H9 (cell line): ENCODE data around the gene NIN. TPM values are rescaled to one million over a fixed set of nuclear protein-coding genes. Genes with fewer than 3 reads are reported as not detected.

ENCODE experiments used
- DNase-seq: peaks from one replicate; pipeline ENCODE4 v3.0.0-alpha.2; 2017
- H2AFZ ChIP-seq: one replicate; pipeline ENCODE4 v1.6.1; 2013; ENCODE audit warnings: mild to moderate bottlenecking, low read length, control low read depth, moderate library complexity
- H2AK5ac ChIP-seq: 2 replicates; pipeline ENCODE4 v1.6.1; 2013; ENCODE audit warnings: low read length, control low read depth, mixed read lengths; ENCODE audit not compliant: insufficient read length
- H2BK120ac ChIP-seq: one replicate; pipeline ENCODE4 v1.6.1; 2013; ENCODE audit warnings: low read depth, mild to moderate bottlenecking, low read length, control low read depth, inconsistent platforms; ENCODE audit not compliant: poor library complexity, severe bottlenecking
- H2BK12ac ChIP-seq: 2 replicates; pipeline ENCODE4 v1.6.1; 2013; ENCODE audit warnings: low read length, control low read depth, mixed read lengths, low read depth; ENCODE audit not compliant: insufficient read length
- H2BK15ac ChIP-seq: 2 replicates; pipeline ENCODE4 v1.6.1; 2013; ENCODE audit warnings: low read depth, low read length, control low read depth
- H2BK20ac ChIP-seq: one replicate; pipeline ENCODE4 v1.6.1; 2013; ENCODE audit warnings: low read depth, mild to moderate bottlenecking, low read length, control low read depth, inconsistent platforms; ENCODE audit not compliant: poor library complexity, severe bottlenecking
- H2BK5ac ChIP-seq: 2 replicates; pipeline ENCODE4 v1.6.1; 2013; ENCODE audit warnings: low read length, control low read depth, mixed read lengths; ENCODE audit not compliant: insufficient read length
- H3K14ac ChIP-seq: 2 replicates; pipeline ENCODE4 v1.6.1; 2013; ENCODE audit warnings: low read length, control low read depth; ENCODE audit not compliant: insufficient read depth
- H3K18ac ChIP-seq: 2 replicates; pipeline ENCODE4 v1.6.1; 2013; ENCODE audit warnings: low read depth, mild to moderate bottlenecking, mixed read lengths, low read length, control low read depth; ENCODE audit not compliant: insufficient read length
- H3K23ac ChIP-seq: 2 replicates; pipeline ENCODE4 v1.6.1; 2013; ENCODE audit warnings: low read length, control low read depth, mixed read lengths, low read depth; ENCODE audit not compliant: insufficient read length
- H3K23me2 ChIP-seq: 2 replicates; pipeline ENCODE4 v1.6.1; 2013; ENCODE audit warnings: low read depth, mild to moderate bottlenecking, mixed read lengths, low read length, control low read depth; ENCODE audit not compliant: insufficient read length, poor library complexity, severe bottlenecking
- H3K27ac ChIP-seq: 2 replicates; pipeline ENCODE4 v1.5.1; 2013; ENCODE audit warnings: low read length, control low read depth, mixed read lengths, low read depth; ENCODE audit not compliant: insufficient read length
- H3K27me3 ChIP-seq: 2 replicates; pipeline ENCODE4 v1.6.1; 2013; ENCODE audit warnings: low read length, control low read depth, inconsistent platforms; ENCODE audit not compliant: insufficient read depth
- H3K4ac ChIP-seq: 2 replicates; pipeline ENCODE4 v1.6.1; 2013; ENCODE audit warnings: low read depth, mild to moderate bottlenecking, control low read depth, inconsistent platforms, low read length, moderate library complexity
- H3K4me1 ChIP-seq: 2 replicates; pipeline ENCODE4 v1.6.1; 2013; ENCODE audit warnings: low read length, control low read depth, inconsistent platforms; ENCODE audit not compliant: insufficient read depth
- H3K4me2 ChIP-seq: 2 replicates; pipeline ENCODE4 v1.6.1; 2013; ENCODE audit warnings: low read length, control low read depth, mixed read lengths; ENCODE audit not compliant: insufficient read length, insufficient read depth
- H3K56ac ChIP-seq: 2 replicates; pipeline ENCODE4 v1.6.1; 2013; ENCODE audit warnings: low read depth, mild to moderate bottlenecking, mixed read lengths, low read length, control low read depth; ENCODE audit not compliant: insufficient read length
- H3K79me1 ChIP-seq: 2 replicates; pipeline ENCODE4 v1.6.1; 2013; ENCODE audit warnings: low read depth, mild to moderate bottlenecking, moderate library complexity, low read length, control low read depth, inconsistent platforms; ENCODE audit not compliant: insufficient read depth, poor library complexity, severe bottlenecking
- H3K79me2 ChIP-seq: 2 replicates; pipeline ENCODE4 v1.6.1; 2013; ENCODE audit warnings: low read length, control low read depth, inconsistent platforms; ENCODE audit not compliant: insufficient read depth
- H3K9ac ChIP-seq: 2 replicates; pipeline ENCODE4 v1.6.1; 2013; ENCODE audit warnings: low read length, control low read depth, mixed read lengths; ENCODE audit not compliant: insufficient read length; ENCODE audit errors: extremely low read depth
- H3K9me3 ChIP-seq: one replicate; pipeline ENCODE4 v1.6.1; 2013; ENCODE audit warnings: low read depth, low read length, inconsistent platforms; ENCODE audit not compliant: control insufficient read depth
- H3T11ph ChIP-seq: one replicate; pipeline ENCODE4 v1.6.1; 2013; ENCODE audit warnings: mild to moderate bottlenecking, low read length, control low read depth, inconsistent platforms
- H4K20me1 ChIP-seq: one replicate; pipeline ENCODE4 v1.6.1; 2013; ENCODE audit not compliant: control insufficient read depth, insufficient read length, insufficient read depth
- H4K5ac ChIP-seq: 2 replicates; pipeline ENCODE4 v1.6.1; 2013; ENCODE audit warnings: low read depth, mild to moderate bottlenecking, mixed read lengths, low read length, control low read depth; ENCODE audit not compliant: insufficient read length
- H4K8ac ChIP-seq: replicated peaks from 2 replicates; pipeline ENCODE4 v1.6.1; 2013; ENCODE audit warnings: low read length, control low read depth, mixed read lengths, low read depth; ENCODE audit not compliant: insufficient read length
- H4K91ac ChIP-seq: 2 replicates; pipeline ENCODE4 v1.6.1; 2013; ENCODE audit warnings: low read depth, mild to moderate bottlenecking, moderate library complexity, mixed read lengths, low read length, control low read depth; ENCODE audit not compliant: insufficient read length
- H3K27ac Mint-ChIP-seq, 3 experiments: 2 replicates in 2 of 3; 3 replicates in 1 of 3; pipeline ENCODE4 v1.8.0; 2020 to 2021; ENCODE audit warnings: mixed read lengths in 3 of 3, mild to moderate bottlenecking in 1 of 3, moderate library complexity in 1 of 3
- H3K27me3 Mint-ChIP-seq: 2 replicates; pipeline ENCODE4 v1.8.0; 2021; ENCODE audit warnings: low read depth, mild to moderate bottlenecking, moderate library complexity, mixed read lengths
- H3K36me3 Mint-ChIP-seq, 3 experiments: 2 replicates in 2 of 3; 3 replicates in 1 of 3; pipeline ENCODE4 v1.8.0; 2020 to 2021; ENCODE audit warnings: low read depth in 3 of 3, mixed read lengths in 3 of 3; ENCODE audit not compliant: insufficient read depth in 1 of 3
- H3K4me1 Mint-ChIP-seq, 2 experiments: 2 replicates each; pipeline ENCODE4 v1.8.0; 2020; ENCODE audit warnings: mixed read lengths in 2 of 2
- H3K4me3 Mint-ChIP-seq, 2 experiments: 2 replicates in 1 of 2; 3 replicates in 1 of 2; pipeline ENCODE4 v1.8.0; 2020 to 2021; ENCODE audit warnings: mild to moderate bottlenecking in 2 of 2, mixed read lengths in 2 of 2, moderate library complexity in 1 of 2
- H3K9me3 Mint-ChIP-seq, 2 experiments: 2 replicates in 1 of 2; 3 replicates in 1 of 2; pipeline ENCODE4 v1.8.0; 2020; ENCODE audit warnings: mild to moderate bottlenecking in 2 of 2, mixed read lengths in 2 of 2, moderate library complexity in 1 of 2
- CTCF ChIP-seq: fragments of 200-600 bp; sonication (generic); conservative IDR thresholded peaks from 3 replicates; pipeline ENCODE4 v1.8.0; 2021; ENCODE audit warnings: antibody characterized with exemption, mild to moderate bottlenecking
- WGBS: extraction: QIAGEN DNeasy Blood & Tissue Kit; methylation state at CpG from one replicate; pipeline ENCODE4 v1.1.7; 2013; ENCODE audit warnings: missing lambda C conversion rate, low lambda C conversion rate, mixed read lengths; ENCODE audit not compliant: insufficient read length; ENCODE audit errors: extremely low coverage; 5-methylcytosine and 5-hydroxymethylcytosine counted together
- total RNA-seq: library from RNA; stranded (reverse); gene quantifications from 2 replicates; pipeline ENCODE4 v1.2.1, GENCODE V29; 2021

NIN gene
- total RNA-seq, 1 experiment from 2014 or later: 18.4 TPM

- H3K79me1 ChIP-seq: no peaks in the 10 kb centered on the region
- Mint-ChIP-seq H3K27ac (no peak overlapping the region), H3K4me1 (peaks cover 11 to 19% of the 10 kb centered on the region in 2 experiments), H3K36me3 (no peaks in the 10 kb centered on the region), H3K4me3 (no peak overlapping the region), H3K27me3 (peaks cover 38% of the 10 kb centered on the region), H3K9me3 (no peaks in the 10 kb centered on the region)
- H4K8ac ChIP-seq: no peak overlapping the region
- no peak overlapping the region for H2BK20ac ChIP-seq
- no peak for TF ChIP-seq CTCF
- no peaks in the 10 kb centered on the region for H3K79me2 ChIP-seq
- H4K91ac ChIP-seq: no peak overlapping the region
- no peak overlapping the region for H4K5ac ChIP-seq
- H3K4ac ChIP-seq: no peak overlapping the region
- no peak overlapping the region for H2BK120ac ChIP-seq
- H3K18ac ChIP-seq: no peak overlapping the region
- no peak overlapping the region for H3K56ac ChIP-seq
- DNase-seq: no peak
- no peak overlapping the region for H2AFZ ChIP-seq
- H3K9me3 ChIP-seq: no peaks in the 10 kb centered on the region
- peaks cover 2% of the 10 kb centered on the region for H3K4me1 ChIP-seq
- H3K14ac ChIP-seq: no peak overlapping the region
- peaks cover 3% of the 10 kb centered on the region for H3K23me2 ChIP-seq
- H3K9ac ChIP-seq: no peak overlapping the region
- no CpG with 5 or more reads among the region's 7 CpGs for WGBS
- no peak overlapping the region for H2BK12ac ChIP-seq
- no peaks in the 10 kb centered on the region for H4K20me1 ChIP-seq
- no peak overlapping the region for H3T11ph ChIP-seq
- no peak overlapping the region for H2BK15ac ChIP-seq
- H3K4me2 ChIP-seq: no peak overlapping the region
- no peak overlapping the region for H3K27ac ChIP-seq
- no peak overlapping the region for H3K23ac ChIP-seq
- H3K27me3 ChIP-seq: peaks cover 4% of the 10 kb centered on the region; the same call in 1 of the 2 replicates
- no peak overlapping the region for H2AK5ac ChIP-seq
- H2BK5ac ChIP-seq: no peak overlapping the region
Observed at GRCh38 chr14:50875359-50876070, 44.6 kb upstream of the NIN start.
